Mesodermal cell (in vitro differentiated cells): ENCODE measurements around the gene IDS. TPM values are rescaled to one million over a fixed set of nuclear protein-coding genes. Genes with fewer than 3 reads are reported as not detected.
"Not testable (repeated sequence)": the region's sequence is repeated elsewhere in the genome, so short reads cannot be mapped to it uniquely, and the experiment has no call there.

ENCODE experiments used
- H3K27ac ChIP-seq: 2 replicates; pipeline ENCODE4 v1.7.0; 2013; ENCODE audit warnings: mild to moderate bottlenecking, low read depth, low read length, moderate library complexity; ENCODE audit not compliant: severe bottlenecking
- H3K36me3 ChIP-seq: 2 replicates; pipeline ENCODE4 v1.7.1; 2013; ENCODE audit warnings: mild to moderate bottlenecking, low read length, moderate library complexity; ENCODE audit not compliant: control insufficient read depth, insufficient read depth
- H3K4me1 ChIP-seq: one replicate; pipeline ENCODE4 v1.7.1; 2013; ENCODE audit warnings: mild to moderate bottlenecking, low read length; ENCODE audit not compliant: insufficient read depth, control insufficient read depth, poor library complexity, severe bottlenecking
- H3K4me3 ChIP-seq: 2 replicates; pipeline ENCODE4 v1.7.0; 2013; ENCODE audit warnings: low read length, control low read depth, mild to moderate bottlenecking; ENCODE audit not compliant: insufficient read depth, poor library complexity, severe bottlenecking; ENCODE audit errors: extremely low read depth
- H3K9me3 ChIP-seq: 2 replicates; pipeline ENCODE4 v1.7.1; 2013; ENCODE audit warnings: mild to moderate bottlenecking, low read length, moderate library complexity; ENCODE audit not compliant: control insufficient read depth
- WGBS, 2 experiments: methylation state at CpG; one replicate each; pipeline ENCODE4 v1.1.5; 2013; ENCODE audit warnings: missing lambda C conversion rate in 2 of 2; ENCODE audit not compliant: insufficient coverage in 2 of 2; 5-methylcytosine and 5-hydroxymethylcytosine counted together
- polyA plus RNA-seq, 2 experiments: library from polyadenylated mRNA; stranded (reverse); fragments of 50-300 nt; gene quantifications; one replicate each; pipeline ENCODE4 v1.2.3, GENCODE V29; 2013

The IDS gene
- polyA plus RNA-seq (2013, experiment 1 of 2), result 90.0 TPM
- polyA plus RNA-seq (2013, experiment 2 of 2), result 66.4 TPM

- peaks cover 29% of the 10 kb centered on the region for H3K36me3 ChIP-seq
- 0% methylated on average over 1 to 9 of the region's 54 CpGs for WGBS, 2 experiments
- H3K4me3 ChIP-seq, result peak within 1 kb of the TSS; percentile 52
- H3K27ac ChIP-seq, result peak within 1 kb of the TSS; percentile 90
- H3K9me3 ChIP-seq, result no peaks in the 10 kb centered on the region
- H3K4me1 ChIP-seq, result peaks cover 17% of the 10 kb centered on the region
These were observed at the start of gene IDS for GRCh38 chrX:149504915-149505651. IDS (minus strand) TSS chrX:149505306; CDS start chrX:149505137, 169 bp downstream.

GRCh38 chrX:149551939-149552248 lies 46.8 kb upstream of the IDS start:
- not testable (repeated sequence) for H3K36me3 ChIP-seq, H3K4me1 ChIP-seq, H3K4me3 ChIP-seq, H3K9me3 ChIP-seq, H3K27ac ChIP-seq
- WGBS, 2 experiments, result no CpG with 5 or more reads among the region's 6 CpGs

GRCh38 chrX:149551245-149551938 lies 46.3 kb upstream of the IDS start:
- WGBS, 2 experiments, result no CpG with 5 or more reads among the region's 4 CpGs
- not testable (repeated sequence) for H3K4me1 ChIP-seq, H3K9me3 ChIP-seq, H3K4me3 ChIP-seq, H3K36me3 ChIP-seq, H3K27ac ChIP-seq

GRCh38 chrX:149550454-149550853 lies 45.3 kb upstream of the IDS start:
- H3K4me1 ChIP-seq, result not testable (repeated sequence)
- no CpG with 5 or more reads among the region's 1 CpG for WGBS, 2 experiments

GRCh38 chrX:149549701-149550100 lies 44.6 kb upstream of the IDS start, which contains the start of gene HSFX3:
HSFX3 (minus strand) TSS chrX:149549924; CDS start chrX:149549852, 72 bp downstream.
- WGBS, 2 experiments, result no CpG with 5 or more reads among the region's 6 CpGs
- H3K9me3 ChIP-seq, H3K4me1 ChIP-seq, H3K36me3 ChIP-seq, H3K27ac ChIP-seq, H3K4me3 ChIP-seq: not testable (repeated sequence)

More at GRCh38 chrX:149550454-149550853, 45.3 kb upstream of the IDS start:
- not testable (repeated sequence) for H3K9me3 ChIP-seq, H3K27ac ChIP-seq, H3K36me3 ChIP-seq, H3K4me3 ChIP-seq

GRCh38 chrX:149547782-149548181 lies 42.7 kb upstream of the IDS start:
- H3K36me3 ChIP-seq, H3K4me3 ChIP-seq, H3K27ac ChIP-seq, H3K4me1 ChIP-seq, H3K9me3 ChIP-seq: not testable (repeated sequence)
- WGBS, 2 experiments, result no CpG with 5 or more reads among the region's 3 CpGs

- WGBS, 2 experiments, result no CpG with 5 or more reads among the region's 1 CpG
- H3K27ac ChIP-seq, H3K9me3 ChIP-seq, H3K36me3 ChIP-seq, H3K4me3 ChIP-seq, H3K4me1 ChIP-seq: not testable (repeated sequence)
These were observed 41.9 kb upstream of the IDS start for GRCh38 chrX:149546962-149547361.

GRCh38 chrX:149545545-149546543 lies 40.7 kb upstream of the IDS start:
- H3K9me3 ChIP-seq, H3K27ac ChIP-seq, H3K36me3 ChIP-seq, H3K4me3 ChIP-seq, H3K4me1 ChIP-seq: not testable (repeated sequence)
- WGBS, 2 experiments, result no CpG with 5 or more reads among the region's 29 CpGs

GRCh38 chrX:149541521-149542047 lies 36.5 kb upstream of the IDS start:
- Histone ChIP-seq H3K4me3 (peak overlapping the region; percentile 48), H3K27ac (no peak overlapping the region)
- WGBS, 2 experiments, result 6 to 13% methylated on average over 5 to 7 of the region's 13 CpGs

More at GRCh38 chrX:149541521-149542047, 36.5 kb upstream of the IDS start:
- H3K36me3 ChIP-seq, result no peaks in the 10 kb centered on the region
- no peaks in the 10 kb centered on the region for H3K9me3 ChIP-seq
- H3K4me1 ChIP-seq, result no peaks in the 10 kb centered on the region
